NCI-H1105 (cell line): ENCODE results near the gene RARRES2.
"Not testable (repeated sequence)": the region's sequence is repeated elsewhere in the genome, so short reads cannot be mapped to it uniquely, and the experiment has no call there.

Experiments used
- DNase-seq: peaks from one replicate; lab custom pipeline; 2025; lab: John Stamatoyannopoulos, UW

The RARRES2 gene

DNA sequence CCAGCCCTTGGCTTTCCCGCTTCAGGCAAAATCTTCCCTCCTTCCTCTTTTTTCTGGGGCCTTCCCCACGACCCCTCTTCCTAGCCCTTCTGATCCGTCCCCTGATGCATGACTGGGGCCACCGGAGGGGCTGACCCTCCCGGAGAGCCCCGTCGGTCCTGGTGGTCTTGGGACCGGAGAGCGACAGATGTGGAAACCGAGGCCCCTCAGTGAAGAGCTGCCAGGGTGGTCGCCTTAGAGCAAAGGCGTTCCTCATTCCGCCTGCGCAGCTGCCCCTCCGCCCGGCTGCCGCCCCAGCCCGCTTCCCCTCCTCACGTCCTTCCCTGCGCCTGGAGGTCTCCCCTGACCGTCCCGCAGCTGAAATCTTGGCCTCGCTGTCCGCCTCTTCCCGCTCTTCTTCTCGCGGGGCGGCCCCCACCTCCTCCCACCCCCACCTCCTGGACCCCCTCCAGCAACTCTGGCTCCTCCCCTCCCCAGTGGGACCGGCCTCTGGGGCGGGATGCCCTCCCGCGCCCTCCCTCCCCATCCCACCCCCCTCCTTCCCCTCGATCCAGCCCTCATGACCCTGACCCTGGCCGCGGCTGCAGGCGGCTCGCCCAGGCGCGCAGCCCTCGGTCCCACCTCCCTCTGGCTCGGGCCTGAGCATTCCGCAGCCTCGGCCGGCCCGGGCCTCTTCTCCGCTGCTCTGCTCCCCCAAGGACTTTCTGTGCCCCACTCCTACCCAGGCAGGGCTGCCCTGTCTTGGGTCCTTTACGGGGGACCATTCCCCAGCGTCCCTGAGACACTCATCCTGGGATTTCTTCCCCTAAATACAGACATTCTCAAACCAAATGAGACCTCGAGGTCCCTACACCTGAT lies at the start of gene RARRES2:
Gene RARRES2 (minus strand): TSS at position 367 of the 858 bp plus-strand sequence. CDS start 1,020 bp downstream, outside the sequence.
- no peak for DNase-seq

DNA sequence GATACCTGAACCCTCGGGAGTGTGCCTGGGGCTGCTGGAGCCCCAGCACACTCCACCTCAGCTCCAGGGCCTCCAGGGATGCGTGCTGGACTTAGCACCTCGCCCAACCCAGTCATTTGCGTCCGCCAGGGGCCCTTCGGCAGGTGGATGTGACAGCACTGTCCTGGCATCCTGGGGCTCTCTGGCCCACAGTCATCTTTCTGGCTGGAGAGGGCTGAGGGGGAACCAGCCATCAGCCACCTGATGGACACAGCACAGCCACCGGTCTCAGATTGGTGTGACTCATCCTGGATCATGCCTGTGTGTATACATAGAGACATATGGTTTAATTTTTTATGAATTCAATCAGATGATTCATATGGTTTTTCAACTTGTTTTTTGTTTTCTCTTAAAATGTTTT lies 48.8 kb upstream of the RARRES2 start:
- DNase-seq, result no peak

DNA sequence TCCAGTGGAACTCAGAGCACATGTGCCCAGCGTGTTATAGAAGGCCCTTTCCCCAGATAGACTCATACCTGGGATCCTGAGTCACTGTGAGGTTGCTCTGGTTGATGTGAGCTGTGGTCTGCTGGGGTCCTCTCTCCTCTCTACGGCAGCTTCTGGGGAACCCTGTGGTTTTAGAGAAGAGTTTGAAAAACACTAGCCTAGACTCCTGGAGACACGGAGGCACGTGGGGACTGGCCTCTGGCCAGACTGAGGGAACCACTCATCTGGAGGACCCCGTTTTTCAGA lies 48.0 kb upstream of the RARRES2 start:
- no peak for DNase-seq

DNA sequence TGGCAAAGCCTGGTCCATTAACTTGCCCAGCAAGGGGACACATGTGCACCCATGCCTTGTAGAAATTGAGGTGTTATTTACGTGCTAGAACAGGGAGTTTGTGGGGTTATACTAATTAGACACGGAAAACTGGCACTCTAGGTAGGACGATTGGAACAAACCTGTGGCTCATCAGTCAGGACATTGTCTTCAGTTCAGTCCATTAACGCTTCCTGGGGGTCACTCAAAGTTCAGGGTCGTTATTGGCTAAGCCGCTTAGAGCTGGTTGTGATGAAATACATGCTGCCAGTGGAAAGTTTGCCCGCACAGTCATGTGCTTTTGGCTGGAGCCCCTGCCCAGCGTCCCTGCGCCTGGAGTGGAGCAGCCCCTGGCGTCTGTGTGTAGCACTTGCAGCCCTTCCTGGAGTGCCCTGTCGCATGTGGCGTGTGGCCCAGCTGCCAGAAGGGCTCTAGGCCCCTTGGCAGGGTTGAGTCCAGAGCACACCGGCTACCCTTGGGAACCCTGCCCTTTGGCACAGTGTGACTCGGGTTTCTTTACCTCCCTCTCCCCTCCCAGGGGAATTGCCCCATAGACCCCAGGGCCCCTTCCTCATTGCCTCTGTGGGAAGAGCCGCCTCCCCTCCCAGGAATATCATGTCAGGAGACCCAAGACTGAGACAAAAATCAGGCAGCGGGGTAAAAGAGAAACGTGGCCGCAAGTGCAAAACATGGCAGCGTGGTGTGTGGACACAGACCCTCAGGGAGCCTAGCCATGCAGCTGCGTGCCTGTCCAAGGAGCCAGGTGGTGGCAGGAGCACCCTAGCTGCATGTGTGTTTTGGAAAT lies 47.5 kb upstream of the RARRES2 start:
- no peak for DNase-seq

DNA sequence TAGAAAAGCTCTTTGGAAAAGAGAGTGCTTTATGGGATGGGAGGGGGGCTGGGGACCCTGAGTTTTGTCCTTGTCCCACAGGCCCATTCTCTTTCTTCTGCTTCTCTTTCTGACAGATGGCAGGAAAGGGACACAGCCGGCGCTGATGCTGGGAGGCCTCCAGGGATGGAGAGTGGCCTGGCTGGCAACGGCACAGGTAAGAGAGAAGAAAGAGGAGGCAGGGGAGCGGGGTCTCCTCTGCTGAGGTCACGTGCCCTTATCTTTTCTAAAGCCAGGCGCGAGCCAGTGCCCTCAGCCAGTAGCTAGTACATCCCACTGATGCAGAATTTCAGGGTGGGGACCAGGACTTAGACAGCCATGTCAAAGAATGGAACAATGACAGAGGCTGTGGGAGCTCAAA lies 46.9 kb upstream of the RARRES2 start:
- DNase-seq, result no peak

DNA sequence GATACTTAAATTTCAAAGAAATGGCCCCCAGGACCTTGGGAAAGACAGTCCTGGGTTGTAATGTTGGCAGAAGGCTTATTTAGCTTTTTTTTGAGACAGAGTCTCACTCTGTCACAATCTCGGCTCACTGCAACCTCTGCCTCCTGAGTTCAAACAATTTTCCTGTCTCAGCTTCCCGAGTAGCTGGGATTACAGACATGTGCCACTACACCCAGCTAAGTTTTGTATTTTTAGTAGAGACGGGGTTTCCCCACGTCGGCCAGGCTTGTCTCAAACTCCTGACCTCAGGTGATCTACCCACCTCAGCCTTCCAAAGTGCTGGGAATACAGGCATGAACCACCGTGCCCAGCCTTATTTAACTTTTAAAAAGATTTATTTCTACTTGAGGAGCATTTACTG lies 44.5 kb upstream of the RARRES2 start:
- not testable (repeated sequence) for DNase-seq

DNA sequence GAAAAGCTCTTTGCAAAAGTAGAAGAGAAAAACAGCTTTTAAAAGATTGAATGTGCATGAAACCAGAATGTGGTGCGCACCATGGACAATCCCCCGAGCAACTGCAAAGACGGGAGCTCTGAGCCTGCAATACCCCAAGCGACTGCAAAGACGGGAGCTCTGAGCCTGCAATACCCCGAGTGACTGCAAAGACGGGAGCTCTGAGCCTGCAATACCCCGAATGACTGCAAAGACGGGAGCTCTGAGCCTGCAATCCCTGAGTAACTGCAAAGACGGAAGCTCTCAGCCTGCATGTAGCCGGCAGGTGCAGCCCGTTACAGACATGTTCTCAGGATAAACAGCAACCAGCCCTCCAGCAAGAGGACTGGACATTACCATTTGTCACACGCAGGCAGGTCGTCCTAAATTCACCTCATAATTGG lies 43.9 kb upstream of the RARRES2 start:
- DNase-seq, result no peak

DNA sequence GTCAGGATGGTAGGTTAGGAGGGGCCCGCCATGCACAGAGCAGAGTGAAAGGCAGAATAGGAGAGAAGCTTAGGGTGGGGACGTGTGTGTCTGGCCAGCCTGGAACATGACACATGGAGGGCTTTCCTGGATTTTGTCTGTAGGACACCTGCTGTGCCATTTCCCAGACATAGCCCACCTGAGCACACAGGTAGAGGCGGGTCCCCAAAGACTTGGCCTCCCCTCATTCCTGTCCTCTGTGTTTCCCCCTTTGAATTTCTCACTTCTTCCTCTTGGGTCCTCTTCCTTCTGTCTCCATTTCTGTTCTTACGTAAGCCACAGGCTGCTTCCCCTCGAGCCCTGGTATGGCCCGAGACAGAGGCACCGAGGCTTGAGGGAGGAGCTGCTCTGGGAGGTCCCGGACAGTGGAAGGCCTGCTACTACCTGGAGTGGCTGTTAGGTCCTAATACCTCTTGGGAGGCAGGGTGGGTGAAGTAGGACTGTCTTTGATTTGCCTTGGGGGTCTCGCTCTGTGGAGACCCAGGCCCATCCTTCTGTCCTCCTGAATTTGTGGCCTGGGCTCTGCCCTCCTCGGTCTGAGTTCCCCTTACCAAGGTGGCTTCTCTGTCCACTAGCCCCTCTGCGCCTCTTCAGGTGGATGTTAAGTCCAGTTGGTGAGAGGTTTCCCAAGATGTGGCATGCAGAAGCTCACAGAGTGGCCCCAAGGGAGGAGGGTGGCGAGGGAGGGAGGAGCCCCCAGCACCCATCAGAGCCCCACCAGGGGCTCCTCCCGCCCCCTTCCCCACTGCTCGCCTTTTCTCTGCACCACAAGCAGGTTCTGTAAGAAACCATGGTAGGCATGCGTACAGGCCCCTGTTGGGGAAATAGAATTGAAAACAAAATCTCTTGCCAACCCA lies 43.2 kb upstream of the RARRES2 start:
- no peak for DNase-seq

DNA sequence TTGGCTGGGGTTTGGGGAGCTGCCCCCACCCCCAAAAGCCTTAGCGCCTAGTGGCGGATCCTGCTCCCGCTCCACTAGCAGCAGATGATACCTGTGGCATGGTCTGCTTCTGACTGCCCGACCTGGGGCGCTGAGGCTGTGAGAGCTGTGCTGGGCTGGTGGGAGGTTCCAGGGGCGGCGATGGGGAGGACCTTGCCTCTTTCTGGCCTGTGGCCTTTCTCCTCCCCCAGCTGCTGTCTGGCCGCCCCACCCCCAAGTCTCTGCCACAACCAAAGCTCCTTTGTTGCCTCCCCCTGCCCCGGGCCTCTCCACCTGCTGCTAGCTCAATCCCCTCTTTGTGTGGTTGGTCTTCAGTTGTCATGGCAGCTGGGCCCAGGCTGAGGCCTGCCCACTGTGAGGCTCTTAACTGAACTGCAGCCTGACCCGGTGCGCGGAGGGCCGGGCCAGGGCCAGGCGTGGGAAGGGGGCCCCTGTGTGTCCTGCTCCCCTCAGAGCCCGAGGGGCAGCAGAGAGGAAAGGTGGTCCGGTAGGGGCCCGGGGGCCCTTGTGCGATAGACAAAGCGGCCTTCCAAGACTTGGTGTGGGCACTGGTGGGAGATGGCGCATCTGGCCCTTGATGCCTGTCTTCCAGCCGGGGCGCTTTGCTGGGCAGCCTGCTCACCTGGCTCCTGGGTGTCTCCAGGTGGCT lies 42.4 kb upstream of the RARRES2 start:
- peak; percentile 69 for DNase-seq

DNA sequence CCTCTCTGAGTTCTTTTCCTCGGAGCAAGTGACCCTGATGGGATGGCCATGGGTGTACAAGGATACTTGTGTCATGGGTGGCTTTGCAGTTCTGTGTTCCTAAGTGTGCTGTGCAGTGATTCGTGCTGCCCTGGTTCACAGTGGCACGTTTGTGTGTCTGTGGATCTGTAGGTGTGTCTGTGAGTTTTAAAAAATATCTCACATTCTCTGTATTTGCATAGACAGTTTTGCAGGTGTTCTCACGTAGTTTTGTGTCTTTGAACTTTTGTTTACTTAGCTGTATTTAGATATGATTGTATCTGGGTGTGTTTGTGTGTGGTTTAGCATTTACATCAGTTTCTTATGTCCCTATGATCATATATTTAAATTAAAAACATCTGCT lies 41.4 kb upstream of the RARRES2 start:
- DNase-seq, result no peak

DNA sequence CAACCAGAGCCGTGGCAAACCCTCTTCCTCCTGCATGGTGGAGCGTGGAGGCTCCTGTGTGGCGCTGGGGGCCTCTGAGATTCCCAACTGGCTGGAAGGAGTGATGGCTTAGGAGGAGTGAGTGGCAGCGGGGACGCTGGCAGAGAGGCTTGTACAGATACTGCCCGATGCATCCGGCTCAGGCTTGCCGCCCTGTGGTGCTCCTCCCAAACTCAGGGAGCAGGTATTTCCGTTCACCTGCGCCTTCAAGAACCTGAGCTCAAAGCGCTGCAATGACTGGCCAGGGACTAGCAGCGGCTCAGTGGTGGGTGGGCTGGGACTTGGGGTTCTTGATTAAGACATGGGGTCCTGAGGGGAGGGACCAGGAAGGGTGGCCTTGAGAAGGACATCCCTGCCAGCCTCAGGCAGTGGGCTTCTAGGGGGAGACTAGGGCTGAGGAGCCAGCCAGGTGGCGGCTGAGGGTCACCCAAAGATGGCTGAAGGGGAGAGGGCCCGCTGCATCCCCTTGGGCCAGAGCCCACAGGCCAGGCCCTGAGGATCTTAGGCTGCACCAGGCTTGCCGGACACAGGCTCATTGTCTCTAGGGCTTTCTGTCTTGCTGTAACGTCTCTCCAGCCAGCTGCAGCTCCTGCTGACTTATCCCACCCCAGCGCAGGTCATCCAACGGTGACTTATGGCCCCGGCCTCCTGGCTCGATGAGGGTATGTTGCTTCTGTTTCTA lies 40.9 kb upstream of the RARRES2 start:
- DNase-seq, result no peak

DNA sequence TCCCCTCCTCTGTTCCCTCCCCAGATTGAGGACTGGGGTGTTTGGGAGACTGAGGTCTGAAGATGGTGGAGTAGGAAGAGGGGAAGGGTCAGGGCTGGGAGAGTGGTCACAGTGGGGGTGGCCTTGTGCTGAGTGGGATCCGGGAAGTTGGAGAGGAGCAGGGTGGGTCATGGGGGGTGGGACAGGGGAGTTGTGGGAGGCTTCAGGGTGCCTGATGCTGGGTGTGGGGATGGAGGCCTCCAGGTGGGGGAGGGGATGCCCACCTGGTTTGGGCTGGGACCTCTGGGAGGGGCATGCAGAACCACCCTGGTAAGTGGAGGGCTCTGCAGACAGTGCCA lies 40.3 kb upstream of the RARRES2 start:
- DNase-seq, result no peak

DNA sequence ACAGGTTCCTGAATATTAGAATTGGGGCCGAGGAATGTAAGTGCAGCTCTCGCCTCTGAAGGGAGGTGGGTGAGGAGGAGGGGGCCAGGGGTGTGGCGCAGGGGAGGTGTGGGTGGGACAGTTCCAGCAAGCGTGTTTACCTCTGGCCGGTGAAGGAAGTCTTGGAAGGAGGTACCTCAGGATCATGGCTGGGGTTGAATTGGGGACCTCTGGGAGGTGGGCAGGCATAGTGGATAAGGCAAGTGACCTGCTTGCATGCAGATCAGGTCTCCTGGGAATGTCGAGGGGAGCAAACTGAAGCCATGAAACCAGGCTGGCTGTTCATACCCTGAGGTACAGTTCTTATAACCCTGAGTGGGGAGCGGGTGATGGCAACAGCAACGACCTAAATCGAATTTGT lies 39.7 kb upstream of the RARRES2 start:
- DNase-seq, result no peak

DNA sequence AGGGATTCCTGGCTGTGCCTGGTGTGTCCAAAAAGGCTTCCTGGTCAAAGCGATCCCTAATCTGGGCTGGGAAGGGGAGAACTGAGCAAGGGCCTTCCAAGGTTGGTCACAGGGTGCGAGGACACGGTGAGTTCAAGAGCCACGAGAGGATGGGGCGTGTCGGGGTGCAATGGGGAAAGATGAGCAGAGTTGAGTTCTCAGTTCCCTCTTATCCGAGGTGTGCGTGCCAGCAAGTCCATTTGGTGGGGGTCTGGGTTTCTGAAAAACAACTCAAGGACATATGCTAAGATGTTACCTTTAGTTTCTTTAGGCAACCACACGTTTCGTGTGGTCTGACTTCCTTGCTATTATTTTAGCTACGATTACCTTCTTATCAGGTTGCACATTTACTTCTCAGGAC lies 39.0 kb upstream of the RARRES2 start:
- no peak for DNase-seq

DNA sequence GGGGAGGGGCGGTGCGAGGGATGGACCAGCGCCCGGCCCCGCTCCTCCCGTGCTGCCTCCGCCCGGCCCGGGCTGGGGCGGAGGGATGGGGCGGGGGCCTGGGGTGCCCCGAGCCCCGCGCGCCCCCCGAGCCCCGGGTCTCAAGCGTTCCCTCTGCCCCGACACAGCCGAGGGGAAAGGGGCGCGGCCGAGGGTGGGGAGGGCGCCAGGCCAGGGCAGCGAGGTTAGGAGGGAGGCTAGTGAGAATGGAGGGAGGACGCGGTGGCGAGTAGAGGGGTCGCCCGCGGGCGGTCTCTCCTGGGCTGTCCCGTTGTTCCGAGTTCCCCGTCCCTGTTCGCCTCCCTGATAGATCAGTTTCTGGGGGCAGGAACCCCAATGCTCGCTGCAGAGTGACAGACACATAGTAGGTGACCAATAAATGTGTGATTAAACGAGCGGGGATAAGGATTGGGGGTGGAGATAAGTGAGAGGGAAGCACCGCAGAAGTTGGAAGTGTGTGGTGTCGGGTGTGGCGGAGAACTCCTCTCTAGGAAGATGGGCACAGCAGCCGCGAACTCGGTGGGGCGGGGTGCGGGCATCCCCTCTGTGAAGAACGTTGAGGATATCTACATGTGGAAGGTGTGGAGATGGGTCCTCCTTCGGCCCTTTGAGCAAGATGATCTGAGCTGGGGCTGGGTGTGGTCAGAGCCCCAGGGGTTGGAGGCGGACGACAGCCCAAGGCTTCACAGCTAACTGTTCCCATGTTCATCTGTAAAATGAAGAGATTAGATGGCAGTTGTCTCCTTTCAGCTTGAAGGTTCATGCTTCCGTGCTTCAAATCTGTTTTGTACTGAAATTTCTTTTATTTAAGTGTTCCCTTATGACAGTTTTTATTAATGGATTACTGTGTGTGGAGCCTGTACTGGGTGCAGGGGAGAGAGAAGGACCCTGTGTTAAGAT lies 38.3 kb upstream of the RARRES2 start:
- no peak for DNase-seq

DNA sequence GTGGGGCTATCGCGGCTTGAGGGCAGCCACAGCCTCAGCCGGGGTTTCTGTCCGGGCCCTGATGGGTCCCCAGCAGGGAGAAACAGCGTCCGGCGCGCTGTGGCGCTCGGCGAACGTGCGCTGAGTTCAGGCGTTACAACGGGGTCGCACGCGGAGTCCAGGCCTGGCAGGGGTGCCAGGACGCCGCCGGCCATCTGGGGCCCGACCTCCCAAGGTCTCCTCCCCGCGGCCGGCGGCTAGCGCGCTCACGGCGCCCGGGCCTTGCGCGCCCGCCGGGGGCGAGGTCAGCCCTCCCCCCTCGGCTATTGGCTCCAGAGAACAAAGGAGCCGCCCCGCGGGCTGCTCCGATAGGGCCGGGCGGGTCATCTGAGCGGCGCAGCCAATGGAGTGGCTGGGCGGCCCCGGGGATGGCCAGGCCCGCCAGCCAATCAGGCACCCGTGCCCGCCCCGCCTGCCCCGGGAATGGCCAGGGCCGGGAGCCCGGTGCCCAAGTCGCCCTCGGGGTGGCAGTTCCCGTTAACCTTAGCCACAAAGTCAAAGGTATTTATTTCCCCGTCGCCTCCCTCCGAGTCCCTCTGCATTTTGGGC lies 37.5 kb upstream of the RARRES2 start, which contains the start of gene ZNF775:
Gene ZNF775 (plus strand): TSS at position 478 of the 588 bp plus-strand sequence. CDS start 9,141 bp downstream, outside the sequence.
- DNase-seq, result peak; percentile 92

DNA sequence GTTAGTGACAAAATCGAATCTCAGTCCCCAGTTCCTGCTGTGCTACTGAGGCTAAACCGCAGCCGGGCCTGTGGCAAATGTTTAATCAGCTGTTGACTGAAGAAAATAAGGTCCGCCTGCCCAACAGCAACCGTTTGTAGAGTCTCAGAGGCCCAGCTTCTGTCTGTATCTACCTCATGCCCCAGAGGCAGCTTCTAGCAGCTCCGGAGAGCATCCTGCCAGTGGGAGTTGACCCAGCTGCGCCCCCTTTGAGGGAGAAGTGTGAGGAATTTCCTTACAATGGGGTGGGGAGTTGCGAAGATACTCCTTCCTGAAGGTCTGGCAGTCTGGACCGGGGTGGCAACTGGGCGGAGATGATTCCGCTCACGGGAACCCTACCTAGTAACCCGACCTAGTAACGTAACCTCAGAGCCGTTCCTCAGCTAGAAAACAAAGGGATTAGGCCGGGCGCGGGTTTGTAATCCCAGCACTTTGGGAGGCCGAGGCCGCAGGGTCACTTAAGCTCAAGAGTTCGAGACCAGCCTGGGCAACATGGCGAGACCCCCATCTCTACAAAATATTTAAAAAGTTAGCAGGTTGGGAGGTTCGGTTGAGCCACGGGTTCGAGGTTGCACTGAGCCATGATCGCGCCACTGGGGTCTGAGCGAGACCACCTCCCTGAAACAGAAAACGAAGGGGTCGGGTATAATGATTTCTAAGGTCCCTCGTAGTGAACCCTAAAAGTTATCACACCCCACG lies 36.9 kb upstream of the RARRES2 start:
- DNase-seq, result peak; percentile 85

DNA sequence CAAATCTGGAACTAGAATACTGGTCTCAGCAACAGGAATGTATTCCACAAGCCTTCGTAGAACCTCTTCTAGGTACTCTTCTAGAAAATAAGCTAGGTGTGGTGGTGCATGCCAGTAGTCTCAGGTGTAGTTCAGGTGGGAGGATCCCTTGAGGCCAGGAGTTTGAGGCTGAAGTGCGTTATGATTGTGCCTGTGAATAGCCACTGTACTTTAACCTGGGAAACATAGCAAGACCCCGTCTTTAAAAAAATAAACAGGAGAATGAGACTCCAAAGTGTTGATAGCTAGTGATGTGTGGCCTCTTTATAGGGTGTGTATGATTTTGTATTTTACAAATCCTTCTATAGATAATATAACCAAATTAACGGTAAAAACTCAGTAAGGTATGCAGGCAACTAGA lies 36.2 kb upstream of the RARRES2 start:
- no peak for DNase-seq

DNA sequence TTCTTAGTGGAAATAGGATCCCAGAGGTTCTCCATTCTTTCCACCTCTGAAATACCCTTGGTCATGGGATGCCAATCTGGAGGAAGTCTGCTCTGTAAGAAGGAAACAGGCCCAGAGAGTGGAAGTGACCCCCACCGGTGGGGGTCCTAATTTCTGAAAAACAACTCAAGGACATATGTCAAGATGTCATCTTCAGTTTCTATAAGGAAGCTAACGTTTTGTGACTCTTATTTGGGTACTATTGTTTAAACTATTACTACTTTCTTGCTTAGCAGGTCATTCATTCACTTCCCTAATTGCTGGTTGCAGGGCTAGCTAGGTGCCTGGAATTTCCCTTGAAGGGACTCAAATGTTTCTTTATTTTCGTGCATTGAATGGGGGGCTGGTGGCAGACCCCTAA lies 35.8 kb upstream of the RARRES2 start:
- no peak for DNase-seq
